WTC11 (cell line): Measurements from ENCODE around the gene RXFP2. TPM values are rescaled to one million over a fixed set of nuclear protein-coding genes. Genes with fewer than 3 reads are reported as not detected.

Experiments
- ATAC-seq: fragments of 200-7000 bp; cut with Tn5 transposase; 2 replicates; pipeline ENCODE4 v1.10.0; 2021; ENCODE audit warnings: mild to moderate bottlenecking, moderate library complexity
- CTCF ChIA-PET: fragments of 300-600 bp; sonication (Branson Sonifier 250); formaldehyde crosslinking; loops from one replicate; lab custom pipeline; 2021; ENCODE audit warnings: antibody characterized with exemption; lab: Charles Lee
- POLR2A ChIA-PET: fragments of 350-600 bp; sonication (Branson Sonifier 250); formaldehyde crosslinking; loops from one replicate; lab custom pipeline; 2021; ENCODE audit warnings: antibody characterized with exemption; lab: Charles Lee
- DNase-seq: peaks from one replicate; pipeline ENCODE4 v3.0.0; 2021; ENCODE audit warnings: low spot score
- H3K27ac Mint-ChIP-seq: 2 replicates; pipeline ENCODE4 v1.8.0; 2021; ENCODE audit warnings: mixed read lengths
- H3K27me3 Mint-ChIP-seq: 2 replicates; pipeline ENCODE4 v1.8.0; 2021; ENCODE audit warnings: low read depth, mild to moderate bottlenecking, moderate library complexity, mixed read lengths
- H3K36me3 Mint-ChIP-seq: 2 replicates; pipeline ENCODE4 v1.8.0; 2021; ENCODE audit warnings: mixed read lengths
- H3K4me1 Mint-ChIP-seq: 2 replicates; pipeline ENCODE4 v1.8.0; 2022; ENCODE audit warnings: mixed read lengths
- H3K4me3 Mint-ChIP-seq: 2 replicates; pipeline ENCODE4 v1.8.0; 2021; ENCODE audit warnings: mild to moderate bottlenecking, moderate library complexity, mixed read lengths
- H3K9me3 Mint-ChIP-seq: 2 replicates; pipeline ENCODE4 v1.8.0; 2021; ENCODE audit warnings: mixed read lengths
- ATF2 ChIP-seq: sonication (generic); formaldehyde crosslinking; IDR thresholded peaks from 2 replicates; pipeline ENCODE4 v1.8.1; 2022; ENCODE audit warnings: low read depth, missing genetic modification reagents, borderline replicate concordance
- ATF6 ChIP-seq: sonication (generic); formaldehyde crosslinking; IDR thresholded peaks from 2 replicates; pipeline ENCODE4 v1.8.1; 2023; ENCODE audit warnings: mild to moderate bottlenecking, missing genetic modification reagents
- CBFB ChIP-seq: sonication (generic); formaldehyde crosslinking; IDR thresholded peaks from 2 replicates; pipeline ENCODE4 v1.8.1; 2022; ENCODE audit warnings: mild to moderate bottlenecking, low read depth, missing genetic modification reagents
- E2F1 ChIP-seq: sonication (generic); formaldehyde crosslinking; IDR thresholded peaks from 2 replicates; pipeline ENCODE4 v1.8.0; 2022; ENCODE audit warnings: mild to moderate bottlenecking, missing genetic modification reagents
- E2F5 ChIP-seq: sonication (generic); formaldehyde crosslinking; IDR thresholded peaks from 2 replicates; pipeline ENCODE4 v1.8.1; 2022; ENCODE audit warnings: mild to moderate bottlenecking, moderate library complexity, missing genetic modification reagents
- FOXJ3 ChIP-seq: sonication (generic); formaldehyde crosslinking; IDR thresholded peaks from 2 replicates; pipeline ENCODE4 v1.9.0; 2021; ENCODE audit warnings: missing genetic modification reagents, mild to moderate bottlenecking, borderline replicate concordance
- FOXK1 ChIP-seq: sonication (generic); formaldehyde crosslinking; IDR thresholded peaks from 2 replicates; pipeline ENCODE4 v1.8.0; 2022; ENCODE audit warnings: mild to moderate bottlenecking, moderate library complexity, missing genetic modification reagents
- JUN ChIP-seq: sonication (generic); formaldehyde crosslinking; IDR thresholded peaks from 2 replicates; pipeline ENCODE4 v1.8.0; 2023; ENCODE audit warnings: mild to moderate bottlenecking, missing genetic modification reagents
- MAX ChIP-seq: sonication (generic); formaldehyde crosslinking; IDR thresholded peaks from 2 replicates; pipeline ENCODE4 v1.8.0; 2022; ENCODE audit warnings: mild to moderate bottlenecking, missing genetic modification reagents
- NFATC4 ChIP-seq: fragments of 250-450 bp; sonication (Bioruptor Pico); IDR thresholded peaks from 2 replicates; pipeline ENCODE4 v1.9.0; 2021; ENCODE audit warnings: mild to moderate bottlenecking
- PRRX2 ChIP-seq: fragments of 250-450 bp; sonication (Bioruptor Pico); IDR thresholded peaks from 2 replicates; pipeline ENCODE4 v1.8.0; 2021; ENCODE audit warnings: mild to moderate bottlenecking
- RORB ChIP-seq: fragments of 250-450 bp; sonication (Bioruptor Pico); IDR thresholded peaks from 2 replicates; pipeline ENCODE4 v1.9.0; 2021; ENCODE audit warnings: mild to moderate bottlenecking
- SOX15 ChIP-seq: fragments of 250-450 bp; sonication (Bioruptor Pico); IDR thresholded peaks from 2 replicates; pipeline ENCODE4 v1.9.0; 2021; ENCODE audit warnings: mild to moderate bottlenecking
- TP53 ChIP-seq: sonication (generic); formaldehyde crosslinking; IDR thresholded peaks from 2 replicates; pipeline ENCODE4 v1.8.1; 2023; ENCODE audit warnings: mild to moderate bottlenecking, missing genetic modification reagents
- USF2 ChIP-seq: sonication (generic); formaldehyde crosslinking; IDR thresholded peaks from 2 replicates; pipeline ENCODE4 v1.8.1; 2023; ENCODE audit warnings: mild to moderate bottlenecking, missing genetic modification reagents, moderate library complexity
- ZBTB21 ChIP-seq: sonication (generic); formaldehyde crosslinking; IDR thresholded peaks from 2 replicates; pipeline ENCODE4 v1.8.1; 2023; ENCODE audit warnings: mild to moderate bottlenecking, missing genetic modification reagents, borderline replicate concordance
- ZBTB43 ChIP-seq: sonication (generic); formaldehyde crosslinking; IDR thresholded peaks from 2 replicates; pipeline ENCODE4 v1.8.1; 2023; ENCODE audit warnings: mild to moderate bottlenecking, missing genetic modification reagents
- ZNF121 ChIP-seq: sonication (generic); formaldehyde crosslinking; IDR thresholded peaks from 2 replicates; pipeline ENCODE4 v1.8.0; 2023; ENCODE audit warnings: missing genetic modification reagents
- ZNF263 ChIP-seq: sonication (generic); formaldehyde crosslinking; IDR thresholded peaks from 2 replicates; pipeline ENCODE4 v1.8.1; 2022; ENCODE audit warnings: low read depth, mild to moderate bottlenecking, moderate library complexity, missing genetic modification reagents
- ZNF317 ChIP-seq: sonication (generic); formaldehyde crosslinking; IDR thresholded peaks from 2 replicates; pipeline ENCODE4 v1.8.1; 2023; ENCODE audit warnings: low read depth, mild to moderate bottlenecking, moderate library complexity, missing genetic modification reagents, borderline replicate concordance
- ZNF671 ChIP-seq: fragments of 250-450 bp; sonication (Bioruptor Pico); IDR thresholded peaks from 2 replicates; pipeline ENCODE4 v1.8.0; 2021; ENCODE audit warnings: mild to moderate bottlenecking
- ZSCAN18 ChIP-seq: fragments of 250-450 bp; sonication (Bioruptor Pico); IDR thresholded peaks from 2 replicates; pipeline ENCODE4 v2.1.2; 2022; ENCODE audit warnings: mild to moderate bottlenecking, moderate library complexity
- total RNA-seq: library from RNA; stranded (reverse); gene quantifications from 3 replicates; pipeline ENCODE4 v1.2.3, GENCODE V29; 2021

Gene RXFP2
- total RNA-seq, 1 experiment from 2014 or later, result not detected

GRCh38 chr13:31765138-31765785 lies 25.9 kb downstream of the RXFP2 start (continued):
- TF ChIP-seq USF2 (CRISPR knock-in tag) (no peak), RORB (CRISPR knock-in tag) (no peak), ZSCAN18 (no peak)

GRCh38 chr13:31767175-31767900 lies 28.0 kb downstream of the RXFP2 start:
- ChIA-PET POLR2A (no interaction called here), CTCF (interaction anchor here (0.6 to 1.5 kb wide), 2 partner anchors 336 to 540 kb away, joined by 3 to 4 read pairs; no protein-coding TSS in a partner anchor)
- ATAC-seq (no peak), DNase-seq (no peak)
- Mint-ChIP-seq H3K36me3 (no peaks in the 10 kb centered on the region), H3K27me3 (no peaks in the 10 kb centered on the region), H3K4me1 (peaks cover 11% of the 10 kb centered on the region), H3K27ac (no peak overlapping the region), H3K9me3 (no peaks in the 10 kb centered on the region), H3K4me3 (no peak overlapping the region)
- TF ChIP-seq TP53 (CRISPR knock-in tag), result no peak
- no peak for TF ChIP-seq ZBTB43 (CRISPR knock-in tag)
- no peak for TF ChIP-seq SOX15 (CRISPR knock-in tag)
- no peak for TF ChIP-seq ZNF671 (CRISPR knock-in tag)
- TF ChIP-seq NFATC4 (CRISPR knock-in tag), result no peak
- no peak for TF ChIP-seq E2F1
- no peak for TF ChIP-seq ATF6 (CRISPR knock-in tag)
- no peak for TF ChIP-seq PRRX2 (CRISPR knock-in tag)
- no peak for TF ChIP-seq ZNF121 (CRISPR knock-in tag)
- TF ChIP-seq ATF2, result no peak
- no peak for TF ChIP-seq ZNF263 (CRISPR knock-in tag)
- TF ChIP-seq ZBTB21, result no peak

GRCh38 chr13:31768351-31768750 lies 29.0 kb downstream of the RXFP2 start:
- no peaks in the 10 kb centered on the region for H3K27me3 Mint-ChIP-seq
- H3K36me3 Mint-ChIP-seq, result no peaks in the 10 kb centered on the region
- DNase-seq, result no peak
- no peaks in the 10 kb centered on the region for H3K9me3 Mint-ChIP-seq
- no peak overlapping the region for H3K27ac Mint-ChIP-seq
- H3K4me3 Mint-ChIP-seq, result no peak overlapping the region
- ATAC-seq, result no peak
- ChIA-PET POLR2A (no interaction called here), CTCF (interaction anchor here (1.5 kb wide), 1 partner anchor 337 kb away, joined by 4 read pairs; no protein-coding TSS in a partner anchor)
- H3K4me1 Mint-ChIP-seq, result peaks cover 11% of the 10 kb centered on the region
- TF ChIP-seq ZNF317 (CRISPR knock-in tag) (no peak), ATF2 (no peak), MAX (CRISPR knock-in tag) (no peak), JUN (no peak), FOXJ3 (CRISPR knock-in tag) (no peak), RORB (CRISPR knock-in tag) (no peak), E2F5 (CRISPR knock-in tag) (no peak), ZNF121 (CRISPR knock-in tag) (no peak), FOXK1 (CRISPR knock-in tag) (no peak), CBFB (CRISPR knock-in tag) (no peak), TP53 (CRISPR knock-in tag) (no peak)
